Fibroblast of the conjunctiva (primary cell): ENCODE data around the gene MARK2.
A peak's percentile ranks its signal among the peaks of the same experiment; 100 is the strongest.

ENCODE experiments used
- DNase-seq: peaks from one replicate; pipeline ENCODE4 v3.0.0-alpha.2; 2010; ENCODE audit warnings: low read depth

MARK2 gene

GRCh38 chr11:63829823-63830489, 9.0 kb upstream of the MARK2 start:
- no peak for DNase-seq

- DNase-seq: no peak
Observed at GRCh38 chr11:63831326-63831725, 7.6 kb upstream of the MARK2 start.

- DNase-seq: no peak
Observed at GRCh38 chr11:63832336-63832735, 6.6 kb upstream of the MARK2 start.

GRCh38 chr11:63833048-63833447, 5.9 kb upstream of the MARK2 start:
- no peak for DNase-seq

- DNase-seq: no peak
Observed at GRCh38 chr11:63834535-63835157, 4.3 kb upstream of the MARK2 start.

- no peak for DNase-seq
Observed at GRCh38 chr11:63835158-63835545, 3.8 kb upstream of the MARK2 start.

- peak; percentile 44 for DNase-seq
Observed at GRCh38 chr11:63837027-63837688, 1.8 kb upstream of the MARK2 start.

GRCh38 chr11:63837739-63838138, 1.2 kb upstream of the MARK2 start:
- DNase-seq: no peak

- DNase-seq: no peak
Observed at GRCh38 chr11:63838150-63838677, 696 bp upstream of the MARK2 start.

- DNase-seq: no peak
Observed at GRCh38 chr11:63839508-63840355, 822 bp downstream of the MARK2 start.

- no peak for DNase-seq
Observed at GRCh38 chr11:63840356-63841060, 1.6 kb downstream of the MARK2 start.

GRCh38 chr11:63841554-63841953, 2.6 kb downstream of the MARK2 start:
- no peak for DNase-seq

GRCh38 chr11:63843041-63843440, 4.1 kb downstream of the MARK2 start:
- no peak for DNase-seq

GRCh38 chr11:63844836-63845235, 5.9 kb downstream of the MARK2 start:
- no peak for DNase-seq

GRCh38 chr11:63845303-63845702, 6.4 kb downstream of the MARK2 start:
- DNase-seq: no peak

- no peak for DNase-seq
Observed at GRCh38 chr11:63845911-63846310, 7.0 kb downstream of the MARK2 start.

- DNase-seq: no peak
Observed at GRCh38 chr11:63846897-63847296, 8.0 kb downstream of the MARK2 start.

GRCh38 chr11:63847363-63847762, 8.5 kb downstream of the MARK2 start:
- no peak for DNase-seq

- no peak for DNase-seq
Observed at GRCh38 chr11:63849691-63850090, 10.8 kb downstream of the MARK2 start.

GRCh38 chr11:63850920-63851319, 12.0 kb downstream of the MARK2 start:
- DNase-seq: no peak

GRCh38 chr11:63851364-63851763, 12.5 kb downstream of the MARK2 start:
- DNase-seq: no peak

GRCh38 chr11:63853476-63853875, 14.6 kb downstream of the MARK2 start:
- DNase-seq: no peak
